Keratinocyte (primary cell): Measurements from ENCODE around the gene SP140L.
"Not testable (repeated sequence)": the region's sequence is repeated elsewhere in the genome, so short reads cannot be mapped to it uniquely, and the experiment has no call there.

ENCODE experiments used
- CTCF ChIP-seq, 3 experiments: IDR thresholded peaks in 1 of 3; conservative IDR thresholded peaks in 1 of 3; optimal IDR thresholded peaks in 1 of 3; 2 replicates in 2 of 3; 3 replicates in 1 of 3; pipeline versions ENCODE3 to v1.5.1; 2011; ENCODE audit warnings: low read length in 3 of 3, mild to moderate bottlenecking in 3 of 3, moderate library complexity in 2 of 3, control low read depth in 1 of 3, inconsistent platforms in 1 of 3; ENCODE audit not compliant: insufficient read depth in 2 of 3; ENCODE audit errors: extremely low read depth in 1 of 3
- EZH2 ChIP-seq: IDR thresholded peaks from one replicate; pipeline ENCODE4 v1.6.1; 2012; ENCODE audit warnings: inconsistent platforms, mild to moderate bottlenecking, low read length, moderate library complexity

- TF ChIP-seq CTCF (optimal IDR thresholded peaks at IDR 0.05 in 1 of 3, IDR thresholded peaks at IDR 0.05 in 1 of 3, conservative IDR thresholded peaks at IDR 0.05 in 1 of 3; ENCODE audit: extremely low read depth in 1 of 3, insufficient read depth in 2 of 3, low read length in 3 of 3); EZH2: not testable (repeated sequence)
Observed at GRCh38 chr2:230310792-230311191, 16.2 kb upstream of the SP140L start.
